T-helper 1 cell treated with Interleukin-12 subunit alpha and Interleukin-12 subunit beta and Interleukin-4 antibody, amounts not matched to agents 30 μg/mL and 1 μg/mL, for 36 hours (primary cell): ENCODE data around the gene C5orf15.

Experiments used
- H3K27ac Mint-ChIP-seq: one replicate; pipeline ENCODE4 v1.8.0; 2021; ENCODE audit warnings: mild to moderate bottlenecking, mixed read lengths
- H3K27me3 Mint-ChIP-seq: one replicate; pipeline ENCODE4 v1.8.0; 2021; ENCODE audit warnings: low read depth, mixed read lengths
- H3K36me3 Mint-ChIP-seq: one replicate; pipeline ENCODE4 v1.8.0; 2021; ENCODE audit warnings: low read depth, mixed read lengths
- H3K4me1 Mint-ChIP-seq: one replicate; pipeline ENCODE4 v1.8.0; 2021; ENCODE audit warnings: low read depth, mixed read lengths
- H3K4me3 Mint-ChIP-seq: one replicate; pipeline ENCODE4 v1.8.0; 2021; ENCODE audit warnings: mild to moderate bottlenecking, moderate library complexity, mixed read lengths
- H3K9me3 Mint-ChIP-seq: one replicate; pipeline ENCODE4 v1.8.0; 2021; ENCODE audit warnings: mixed read lengths

C5orf15 gene

DNA sequence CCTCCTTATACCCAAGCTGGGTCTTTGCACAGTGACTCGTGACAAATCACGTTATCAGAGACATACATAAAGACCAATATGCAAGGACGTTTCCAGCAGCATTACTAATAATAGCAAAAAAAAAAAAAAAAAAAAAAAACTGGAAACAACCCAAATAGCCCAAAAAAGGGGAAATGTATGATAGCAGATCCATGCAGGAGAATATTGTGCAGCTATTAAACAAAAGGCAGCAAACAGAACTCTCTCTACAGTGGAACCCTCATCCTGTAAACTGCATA lies 37.7 kb downstream of the C5orf15 start:
- no peaks in the 10 kb centered on the region for H3K9me3 Mint-ChIP-seq
- no peaks in the 10 kb centered on the region for H3K27me3 Mint-ChIP-seq
- peak overlapping the region; percentile 38 for H3K4me3 Mint-ChIP-seq
- H3K4me1 Mint-ChIP-seq, result peaks cover 22% of the 10 kb centered on the region
- no peaks in the 10 kb centered on the region for H3K36me3 Mint-ChIP-seq
- H3K27ac Mint-ChIP-seq, result peak overlapping the region; percentile 75

DNA sequence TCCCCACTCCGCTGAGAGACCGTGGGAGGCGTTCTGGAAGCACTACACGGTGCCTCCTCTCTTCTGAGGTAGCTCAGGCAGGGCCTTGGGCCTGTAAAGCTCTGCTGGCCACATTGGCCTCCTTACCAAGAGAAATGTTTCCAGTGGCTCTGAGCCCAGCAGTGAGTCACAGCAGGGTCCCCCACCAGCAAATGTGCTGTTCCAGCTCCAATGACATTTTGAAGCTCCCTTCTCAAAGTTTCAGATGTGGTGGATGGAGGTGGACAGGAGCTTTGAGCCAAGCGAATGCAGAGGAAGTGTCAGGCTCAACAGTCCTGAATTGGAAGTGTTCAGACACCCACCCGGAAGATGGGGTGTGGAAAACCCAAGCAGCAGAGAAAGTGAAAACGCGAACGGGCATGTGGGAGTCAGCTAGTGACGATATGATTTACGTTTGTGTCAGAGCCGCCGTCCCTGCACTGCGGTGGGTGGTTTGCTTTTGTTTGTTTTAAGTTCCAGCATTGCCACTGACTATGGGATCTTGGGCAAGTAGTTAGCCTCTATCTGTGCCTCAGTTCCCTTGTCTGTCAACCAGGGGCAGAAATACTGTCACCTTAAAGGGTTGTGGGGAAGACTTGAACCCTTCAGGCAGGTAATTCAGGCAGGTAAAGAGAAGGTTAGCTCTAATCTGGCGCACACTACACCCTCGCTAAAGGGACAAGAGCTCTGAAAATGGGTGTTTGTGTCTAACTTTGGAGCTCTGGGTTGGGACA lies 38.2 kb downstream of the C5orf15 start:
- Mint-ChIP-seq H3K4me3 (peak overlapping the region; percentile 38), H3K36me3 (no peaks in the 10 kb centered on the region), H3K4me1 (peaks cover 22% of the 10 kb centered on the region), H3K9me3 (no peaks in the 10 kb centered on the region), H3K27me3 (no peaks in the 10 kb centered on the region), H3K27ac (peak overlapping the region; percentile 75)

DNA sequence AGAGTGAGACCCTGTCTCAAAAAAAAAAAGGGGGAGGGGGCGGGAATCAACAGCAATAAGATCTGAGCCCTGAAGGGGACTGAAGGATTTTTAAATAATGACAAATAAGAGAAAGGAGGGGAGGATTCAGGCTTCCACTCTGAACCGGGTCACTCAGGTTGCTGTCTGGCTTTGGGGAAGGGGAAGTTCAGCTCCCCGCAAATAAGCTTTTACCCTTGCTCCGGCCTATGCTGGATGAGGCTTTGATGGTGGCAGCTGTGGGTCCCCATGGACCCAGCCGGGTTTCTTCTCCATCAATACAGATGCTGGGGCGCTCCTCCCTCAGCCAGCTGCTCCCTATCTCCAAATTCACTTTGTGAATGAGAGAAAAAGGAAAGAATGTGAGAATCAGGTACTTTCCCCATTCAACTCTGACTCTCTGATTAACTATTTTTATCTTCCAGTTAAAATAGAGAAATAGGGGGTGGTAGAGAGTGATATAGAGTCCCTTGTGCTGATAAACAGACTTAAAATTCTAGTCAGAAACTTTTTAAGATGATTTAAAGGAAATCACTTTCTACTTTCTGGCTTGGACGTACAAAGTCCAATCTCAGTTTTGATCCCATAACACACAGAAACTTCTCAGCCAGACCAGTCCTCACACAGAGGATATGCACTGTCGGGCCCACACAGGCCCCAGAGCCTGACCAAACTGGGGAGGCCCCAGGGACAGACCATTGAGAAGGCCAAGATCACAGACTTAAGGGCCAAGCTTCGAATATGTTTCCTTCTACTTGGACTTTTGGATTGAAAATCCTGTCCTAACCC lies 39.6 kb downstream of the C5orf15 start:
- H3K36me3 Mint-ChIP-seq, result no peaks in the 10 kb centered on the region
- H3K27ac Mint-ChIP-seq, result no peak overlapping the region
- H3K4me1 Mint-ChIP-seq, result peaks cover 22% of the 10 kb centered on the region
- no peak overlapping the region for H3K4me3 Mint-ChIP-seq
- no peaks in the 10 kb centered on the region for H3K9me3 Mint-ChIP-seq
- H3K27me3 Mint-ChIP-seq, result peaks cover 3% of the 10 kb centered on the region

DNA sequence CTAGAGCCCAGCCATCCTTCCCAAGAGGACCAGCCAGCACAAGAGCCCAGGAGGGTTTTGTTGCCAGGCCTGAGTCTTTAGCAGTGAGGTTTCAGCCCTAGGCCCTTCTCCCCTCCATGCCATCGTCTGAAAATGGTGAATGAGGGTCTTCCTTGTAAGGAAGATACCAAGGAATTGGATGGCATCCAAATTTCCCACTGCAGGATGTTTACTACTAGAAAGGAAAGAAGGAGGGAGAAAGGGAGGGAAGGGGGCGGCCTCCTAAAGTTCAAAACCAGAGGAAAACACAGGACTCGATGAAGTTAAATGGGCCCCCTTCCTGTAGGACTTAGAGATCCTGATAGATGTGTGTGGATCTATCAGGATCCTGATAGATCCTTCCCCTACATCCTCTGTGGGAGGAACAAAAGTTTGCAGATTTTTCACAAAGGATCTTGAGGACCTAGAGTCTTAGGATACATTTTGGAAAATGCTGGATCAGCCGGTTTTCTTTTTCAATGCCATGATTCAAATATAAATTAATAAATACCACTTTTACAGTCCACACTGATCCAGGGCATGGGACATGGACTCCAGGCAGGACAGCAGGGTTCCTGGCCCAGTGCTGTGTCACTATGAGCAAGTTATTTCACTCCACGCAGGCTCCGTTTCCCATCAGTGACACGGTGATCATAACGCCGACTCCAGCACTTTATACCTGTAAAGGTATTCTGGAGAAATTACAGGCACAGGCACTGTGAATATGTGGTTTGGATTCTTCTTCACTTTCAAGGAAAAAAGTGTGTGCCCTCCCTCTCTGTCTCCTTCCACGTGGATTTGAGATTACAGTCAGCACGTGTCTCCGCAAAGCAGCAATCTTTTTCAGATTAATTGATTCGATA lies 40.9 kb downstream of the C5orf15 start:
- H3K27me3 Mint-ChIP-seq, result peaks cover 5% of the 10 kb centered on the region
- H3K9me3 Mint-ChIP-seq, result no peaks in the 10 kb centered on the region
- H3K4me1 Mint-ChIP-seq, result peaks cover 19% of the 10 kb centered on the region
- no peaks in the 10 kb centered on the region for H3K36me3 Mint-ChIP-seq
- H3K4me3 Mint-ChIP-seq, result no peak overlapping the region
- no peak overlapping the region for H3K27ac Mint-ChIP-seq

DNA sequence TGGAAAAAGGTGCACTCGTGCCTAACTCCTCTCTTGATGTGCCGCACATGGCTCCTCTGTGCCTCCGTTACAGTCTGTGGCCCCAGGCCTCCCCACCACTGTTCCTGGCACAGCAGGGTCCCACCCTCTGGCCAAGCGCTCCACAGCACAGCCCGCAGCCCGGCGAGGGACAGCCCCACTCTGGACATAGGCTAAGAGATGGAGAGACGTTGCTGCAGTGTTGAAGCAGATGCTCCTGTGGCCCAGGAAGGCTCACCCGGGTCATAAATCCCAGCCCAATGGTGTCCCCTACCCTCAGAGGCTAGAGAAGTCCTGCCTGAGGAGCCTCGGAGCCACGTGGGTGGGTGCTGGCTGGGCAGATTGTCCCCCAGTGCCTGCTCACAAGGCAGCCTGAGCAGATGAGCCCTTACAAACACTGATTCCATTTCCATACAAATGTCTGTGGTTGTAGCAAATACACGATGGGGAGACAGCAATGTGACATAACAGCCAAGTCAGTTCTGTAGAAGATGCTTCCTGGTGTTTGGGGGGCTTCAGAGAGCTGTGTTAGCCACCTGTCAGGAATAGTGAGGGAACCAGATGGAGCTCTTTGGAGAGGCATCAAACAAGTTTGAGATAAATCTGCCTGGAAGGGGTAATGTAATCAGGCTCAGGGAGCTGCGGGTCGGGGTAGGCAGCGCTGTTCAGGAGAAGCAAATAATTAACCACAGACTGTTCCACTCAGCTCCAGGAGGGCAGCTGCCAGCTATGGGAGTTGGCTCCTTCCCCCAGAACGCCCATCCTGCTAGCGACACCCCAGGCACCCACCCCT lies 41.7 kb downstream of the C5orf15 start:
- H3K36me3 Mint-ChIP-seq, result no peaks in the 10 kb centered on the region
- no peak overlapping the region for H3K27ac Mint-ChIP-seq
- no peaks in the 10 kb centered on the region for H3K9me3 Mint-ChIP-seq
- H3K4me1 Mint-ChIP-seq, result peaks cover 17% of the 10 kb centered on the region
- H3K27me3 Mint-ChIP-seq, result peaks cover 11% of the 10 kb centered on the region
- H3K4me3 Mint-ChIP-seq, result no peak overlapping the region

DNA sequence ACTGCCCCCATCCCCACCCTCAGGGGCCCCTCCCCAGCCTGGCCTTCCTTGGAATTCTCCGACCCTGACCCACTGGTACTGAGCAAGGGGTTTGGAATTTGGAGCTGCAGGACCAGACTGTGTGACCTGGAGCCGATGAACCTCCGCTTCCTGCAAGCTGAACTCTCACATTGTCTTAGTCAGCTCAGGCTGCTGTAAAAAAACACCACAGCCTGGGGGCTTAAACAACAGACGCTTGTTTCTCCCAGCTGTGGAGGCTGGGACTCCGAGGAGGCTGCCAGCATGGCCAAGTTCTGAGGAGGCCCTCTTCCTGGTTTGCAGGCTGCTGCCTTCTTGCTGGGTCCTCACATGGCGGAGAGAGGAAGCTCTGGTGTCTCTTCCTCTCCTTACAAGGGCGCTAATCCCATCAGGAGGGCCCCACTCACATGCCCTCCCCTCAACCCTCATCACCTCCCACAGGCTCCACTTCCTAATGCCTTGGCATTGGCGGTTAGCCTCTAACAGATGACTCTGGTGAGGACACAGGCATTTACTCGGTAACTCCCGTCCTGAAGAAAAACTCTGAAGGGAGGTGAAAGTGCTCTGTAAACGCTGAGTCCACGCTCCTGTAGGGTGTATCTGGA lies 42.4 kb downstream of the C5orf15 start:
- Mint-ChIP-seq H3K9me3 (no peaks in the 10 kb centered on the region), H3K4me1 (peaks cover 11% of the 10 kb centered on the region), H3K4me3 (no peak overlapping the region), H3K27ac (no peak overlapping the region), H3K36me3 (no peaks in the 10 kb centered on the region), H3K27me3 (peaks cover 11% of the 10 kb centered on the region)

DNA sequence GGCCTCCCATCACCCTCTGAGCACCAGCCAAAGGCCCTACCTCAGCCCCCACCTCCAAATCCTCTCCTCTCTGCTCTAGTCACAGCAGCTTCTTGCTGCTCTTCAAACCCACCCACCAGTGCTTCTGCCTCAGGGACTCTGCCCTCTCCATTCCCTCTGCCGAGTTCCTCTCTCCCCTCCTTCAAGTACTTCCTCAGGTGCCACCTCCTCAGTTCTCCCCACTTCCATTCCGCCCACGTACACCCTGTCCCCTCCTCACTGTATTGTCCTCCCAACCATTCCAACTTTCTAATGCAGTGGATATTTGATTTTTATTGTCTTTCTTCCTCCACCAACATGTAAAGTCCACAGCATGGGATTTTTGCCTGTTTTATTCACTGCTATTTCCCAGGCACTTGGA lies 43.2 kb downstream of the C5orf15 start:
- Mint-ChIP-seq H3K27ac (peak overlapping the region; percentile 49), H3K9me3 (no peaks in the 10 kb centered on the region), H3K4me3 (no peak overlapping the region), H3K27me3 (peaks cover 11% of the 10 kb centered on the region), H3K36me3 (no peaks in the 10 kb centered on the region), H3K4me1 (peaks cover 7% of the 10 kb centered on the region)

DNA sequence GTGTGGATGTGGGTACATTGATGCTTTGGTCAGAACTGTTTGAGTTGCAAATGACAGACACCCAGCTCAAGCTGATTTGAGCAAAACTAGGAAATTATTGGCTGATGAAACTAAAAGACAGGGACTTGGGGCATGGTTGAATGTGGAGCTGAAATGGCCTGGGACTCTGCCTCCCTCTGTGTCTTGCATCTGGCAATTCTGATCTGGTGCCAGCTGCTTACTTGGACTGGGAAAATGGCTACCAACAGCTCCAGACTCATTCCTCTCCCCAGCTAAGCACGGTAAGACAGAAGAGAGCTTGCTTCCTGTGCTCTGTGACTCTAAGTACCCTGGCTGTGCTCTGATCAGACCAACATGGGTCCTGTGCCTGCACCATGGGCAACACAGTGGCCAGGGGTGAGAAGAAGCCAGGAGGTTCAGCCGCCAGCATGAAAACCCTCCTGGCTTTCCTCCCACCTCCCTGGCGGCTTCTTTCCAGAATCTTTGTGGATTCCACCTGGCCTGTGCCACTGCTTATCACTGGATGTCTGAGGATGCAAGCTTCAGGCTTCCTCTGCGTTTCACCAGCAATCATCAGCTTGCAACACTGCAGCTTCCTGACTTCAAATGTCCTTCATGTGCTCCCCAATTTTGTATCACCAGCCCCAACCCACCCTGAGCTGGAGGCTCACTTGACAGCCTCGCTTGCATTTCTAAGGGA lies 44.1 kb downstream of the C5orf15 start:
- peaks cover 9% of the 10 kb centered on the region for H3K4me1 Mint-ChIP-seq
- H3K27me3 Mint-ChIP-seq, result peaks cover 11% of the 10 kb centered on the region
- H3K27ac Mint-ChIP-seq, result no peak overlapping the region
- H3K36me3 Mint-ChIP-seq, result no peaks in the 10 kb centered on the region
- no peaks in the 10 kb centered on the region for H3K9me3 Mint-ChIP-seq
- no peak overlapping the region for H3K4me3 Mint-ChIP-seq

DNA sequence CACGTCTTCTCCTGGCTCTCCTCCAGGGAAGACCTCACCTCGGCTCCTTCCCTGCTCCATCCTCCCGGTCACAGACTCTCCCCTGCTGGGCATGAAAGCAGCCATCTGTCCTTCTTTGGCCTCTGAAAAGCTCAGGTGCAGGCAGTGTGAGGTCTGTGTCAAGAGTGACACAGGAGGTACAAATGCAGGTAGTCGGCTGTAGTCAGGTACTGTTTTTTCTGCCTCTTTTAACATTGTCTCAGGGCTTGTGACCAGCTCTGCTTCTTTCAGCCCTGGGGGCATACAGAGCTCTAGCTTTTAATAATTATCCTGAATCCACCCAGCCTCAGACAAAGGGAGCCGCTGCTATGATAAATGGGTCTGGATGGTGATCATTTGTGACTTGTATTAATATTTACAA lies 46.4 kb downstream of the C5orf15 start:
- Mint-ChIP-seq H3K27ac (no peak overlapping the region), H3K9me3 (no peaks in the 10 kb centered on the region), H3K4me3 (no peak overlapping the region), H3K27me3 (peaks cover 11% of the 10 kb centered on the region), H3K36me3 (no peaks in the 10 kb centered on the region), H3K4me1 (peaks cover 9% of the 10 kb centered on the region)

DNA sequence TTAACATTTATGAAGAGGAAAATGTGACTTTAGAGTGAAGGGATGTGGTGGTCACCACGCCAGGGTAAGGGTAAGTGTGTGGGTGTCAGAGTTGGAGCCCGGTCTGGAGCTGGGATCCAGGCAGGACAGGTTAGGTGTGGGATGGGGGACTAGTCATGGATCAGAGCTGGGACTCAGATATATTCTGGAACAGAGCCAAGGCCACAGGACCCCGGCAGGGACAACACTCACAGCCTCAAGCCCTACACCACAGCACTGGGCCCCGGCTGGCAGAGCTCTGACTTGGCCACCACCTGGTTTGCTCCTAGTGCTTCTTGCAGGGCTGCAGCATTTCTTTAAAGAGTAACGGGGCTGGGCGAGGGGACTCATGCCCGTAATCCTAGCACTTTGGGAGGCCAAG lies 47.4 kb downstream of the C5orf15 start:
- no peaks in the 10 kb centered on the region for H3K36me3 Mint-ChIP-seq
- peaks cover 11% of the 10 kb centered on the region for H3K27me3 Mint-ChIP-seq
- H3K27ac Mint-ChIP-seq, result no peak overlapping the region
- H3K4me1 Mint-ChIP-seq, result peaks cover 9% of the 10 kb centered on the region
- no peaks in the 10 kb centered on the region for H3K9me3 Mint-ChIP-seq
- no peak overlapping the region for H3K4me3 Mint-ChIP-seq

DNA sequence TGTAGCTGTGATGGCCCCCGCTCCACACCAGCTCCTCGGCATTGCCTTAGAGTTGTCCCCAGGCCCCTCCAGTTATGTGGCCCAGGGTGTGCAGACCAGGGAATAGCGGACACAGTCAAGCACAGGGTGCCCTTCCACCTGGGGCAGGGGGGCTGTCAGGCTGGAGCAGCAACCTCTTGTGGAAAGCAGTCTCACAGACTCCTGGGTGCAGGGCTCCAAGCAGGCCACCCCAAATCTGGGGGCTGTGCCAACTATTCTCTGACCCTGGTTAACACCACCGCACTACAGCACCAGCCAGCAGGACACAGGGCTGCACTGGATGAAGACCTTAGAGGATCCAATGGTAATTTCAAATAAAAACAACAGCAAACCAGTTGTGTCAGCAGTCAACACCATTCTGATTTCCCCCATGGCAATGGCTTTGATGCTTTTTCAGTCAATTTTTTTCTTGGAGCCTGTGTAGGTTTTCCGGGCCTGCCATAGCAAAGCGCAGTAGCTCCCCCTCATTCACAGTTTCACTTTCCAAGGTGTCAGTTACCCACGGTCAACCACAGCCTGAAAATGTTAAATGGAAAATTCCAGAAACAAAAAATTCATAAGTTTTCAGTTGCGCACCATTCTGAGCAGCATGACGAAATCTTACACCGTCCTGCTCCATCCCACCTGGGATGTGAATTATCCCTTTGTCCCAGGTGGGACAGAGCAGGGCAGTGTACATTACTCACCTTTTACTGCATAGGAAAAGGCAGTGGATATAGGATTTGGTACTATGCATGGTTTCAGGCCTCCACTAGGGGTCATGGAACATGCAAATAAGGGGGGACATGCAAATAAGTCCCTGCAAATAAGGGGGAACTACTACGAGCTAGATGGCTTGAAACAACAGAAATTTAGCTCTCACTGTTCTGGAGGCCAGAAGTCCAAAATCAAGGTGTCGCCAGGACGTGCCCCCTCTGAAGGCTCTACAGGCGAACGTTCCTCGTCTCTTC lies 49.0 kb downstream of the C5orf15 start:
- H3K9me3 Mint-ChIP-seq, result no peaks in the 10 kb centered on the region
- H3K27me3 Mint-ChIP-seq, result peaks cover 11% of the 10 kb centered on the region
- H3K4me1 Mint-ChIP-seq, result peaks cover 9% of the 10 kb centered on the region
- H3K27ac Mint-ChIP-seq, result no peak overlapping the region
- H3K36me3 Mint-ChIP-seq, result no peaks in the 10 kb centered on the region
- H3K4me3 Mint-ChIP-seq, result no peak overlapping the region

DNA sequence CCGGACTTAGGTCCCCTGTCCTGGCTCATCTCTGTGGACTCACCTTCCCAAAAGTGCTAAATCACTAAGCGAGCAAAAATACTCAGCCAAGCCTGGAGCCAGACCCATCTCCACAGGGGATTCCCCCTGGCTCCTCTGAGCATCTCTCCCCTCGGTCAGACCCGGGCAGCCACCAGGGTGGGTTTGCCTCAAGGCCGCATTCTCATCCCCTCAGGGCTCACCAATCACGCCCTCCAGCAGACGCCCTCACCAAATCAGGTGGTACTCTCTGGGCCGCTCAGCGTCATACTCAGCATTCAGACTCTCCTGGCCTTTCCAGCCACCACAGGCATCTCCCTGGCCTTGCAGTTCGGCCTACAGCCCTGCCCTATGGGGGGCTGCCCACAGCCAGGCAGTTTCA lies 49.7 kb downstream of the C5orf15 start:
- no peak overlapping the region for H3K4me3 Mint-ChIP-seq
- H3K9me3 Mint-ChIP-seq, result no peaks in the 10 kb centered on the region
- peaks cover 9% of the 10 kb centered on the region for H3K4me1 Mint-ChIP-seq
- no peak overlapping the region for H3K27ac Mint-ChIP-seq
- no peaks in the 10 kb centered on the region for H3K36me3 Mint-ChIP-seq
- peaks cover 7% of the 10 kb centered on the region for H3K27me3 Mint-ChIP-seq
